Naive thymus-derived CD4-positive, alpha-beta T cell (primary cell): ENCODE data around the gene MAP3K7. TPM values are rescaled to one million over a fixed set of nuclear protein-coding genes. Genes with fewer than 3 reads are reported as not detected.
A peak's percentile ranks its signal among the peaks of the same experiment; 100 is the strongest.

Source experiments
- ATAC-seq: fragments of 150-1000 bp; cut with Tn5 transposase; 2 replicates; pipeline ENCODE4 v1.10.0; 2021; ENCODE audit warnings: mild to moderate bottlenecking, moderate library complexity
- CTCF ChIA-PET: fragments of 350-600 bp; sonication (Branson Sonifier 250); formaldehyde crosslinking; loops from one replicate; lab custom pipeline; 2021; ENCODE audit warnings: antibody characterized with exemption; lab: Charles Lee
- POLR2A ChIA-PET: fragments of 350-600 bp; sonication (Branson Sonifier 250); formaldehyde crosslinking; loops from one replicate; lab custom pipeline; 2021; ENCODE audit warnings: antibody characterized with exemption, inconsistent platforms; lab: Charles Lee
- DNase-seq, 9 donors: peaks; one replicate each; pipeline versions ENCODE4 v3.0.0 to v3.0.0-alpha.2; 2020 to 2022; ENCODE audit warnings: mixed read lengths in 1 of 9
- H3K27ac ChIP-seq: one replicate; pipeline ENCODE4 v1.7.0; 2013; ENCODE audit warnings: mild to moderate bottlenecking, low read depth, low read length, moderate library complexity
- H3K27me3 ChIP-seq, 2 donors: one replicate each; pipeline ENCODE4 v1.7.0; 2013; ENCODE audit warnings: low read length in 2 of 2, mild to moderate bottlenecking in 2 of 2, moderate library complexity in 2 of 2; ENCODE audit not compliant: control insufficient read depth in 2 of 2, insufficient read depth in 2 of 2
- H3K36me3 ChIP-seq, 3 experiments: 1 replicate in 2 of 3; 2 replicates in 1 of 3; pipeline ENCODE4 v1.7.0; 2013; ENCODE audit warnings: low read length in 3 of 3, mild to moderate bottlenecking in 3 of 3, moderate library complexity in 1 of 3; ENCODE audit not compliant: insufficient read depth in 3 of 3, control insufficient read depth in 2 of 3
- H3K4me1 ChIP-seq, 2 donors: one replicate each; pipeline ENCODE4 v1.7.0; 2013; ENCODE audit warnings: low read length in 2 of 2, mild to moderate bottlenecking in 2 of 2, moderate library complexity in 1 of 2; ENCODE audit not compliant: control insufficient read depth in 2 of 2, insufficient read depth in 2 of 2
- H3K4me3 ChIP-seq: 2 replicates; pipeline ENCODE4 v1.7.0; 2013; ENCODE audit warnings: mild to moderate bottlenecking, low read length
- H3K9me3 ChIP-seq, 3 experiments: 1 replicate in 2 of 3; 2 replicates in 1 of 3; pipeline ENCODE4 v1.7.0; 2013; ENCODE audit warnings: low read length in 3 of 3; ENCODE audit not compliant: control insufficient read depth in 2 of 3
- H3K27ac Mint-ChIP-seq, 9 donors: one replicate each; pipeline ENCODE4 v1.8.0; 2020 to 2022; ENCODE audit warnings: mixed read lengths in 9 of 9, mild to moderate bottlenecking in 8 of 9, moderate library complexity in 5 of 9, inconsistent platforms in 2 of 9
- H3K27me3 Mint-ChIP-seq, 5 donors: one replicate each; pipeline ENCODE4 v1.8.0; 2021 to 2022; ENCODE audit warnings: mixed read lengths in 5 of 5, mild to moderate bottlenecking in 1 of 5
- H3K36me3 Mint-ChIP-seq, 5 donors: one replicate each; pipeline ENCODE4 v1.8.0; 2020 to 2022; ENCODE audit warnings: mixed read lengths in 5 of 5, mild to moderate bottlenecking in 3 of 5, inconsistent platforms in 1 of 5
- H3K4me1 Mint-ChIP-seq, 7 donors: one replicate each; pipeline ENCODE4 v1.8.0; 2020 to 2022; ENCODE audit warnings: mixed read lengths in 7 of 7, mild to moderate bottlenecking in 3 of 7, inconsistent platforms in 1 of 7
- H3K4me3 Mint-ChIP-seq, 10 donors: one replicate each; pipeline ENCODE4 v1.8.0; 2020 to 2022; ENCODE audit warnings: mild to moderate bottlenecking in 10 of 10, mixed read lengths in 10 of 10, moderate library complexity in 6 of 10, inconsistent platforms in 2 of 10
- H3K9me3 Mint-ChIP-seq, 11 donors: one replicate each; pipeline ENCODE4 v1.8.0; 2020 to 2022; ENCODE audit warnings: mixed read lengths in 11 of 11, mild to moderate bottlenecking in 4 of 11, inconsistent platforms in 1 of 11, moderate library complexity in 1 of 11
- intact Hi-C, 2 donors: fragments of 100-400 bp; cut with micrococcal nuclease; formaldehyde crosslinking; loops; one replicate each; pipeline ENCODE4 v1.15.1; 2023
- polyA plus RNA-seq, 2 donors: library from polyadenylated mRNA; unstranded; fragments of 300-500 nt; fragmentation: Illumina TruSeq; gene quantifications; one replicate each; pipeline ENCODE4 v1.2.3, GENCODE V29; 2021
- total RNA-seq, 6 experiments: library from RNA in 5 of 6; stranded (reverse) in 5 of 6; gene quantifications; 1 replicate in 5 of 6; 2 replicates in 1 of 6; pipeline ENCODE4 v1.2.3 and lab custom pipeline; 2021 to 2026

The MAP3K7 gene
- total and polyA plus RNA-seq, 7 experiments from 2014 or later = 15.8 to 38.5 (median 25.4) TPM

GRCh38 chr6:90583179-90583835 lies 3.6 kb downstream of the MAP3K7 start:
- Histone ChIP-seq H3K27ac (no peak overlapping the region), H3K27me3 (no peaks in the 10 kb centered on the region), H3K4me1 (peaks cover 17 to 22% of the 10 kb centered on the region in 2 donors), H3K9me3 (no peaks in the 10 kb centered on the region), H3K36me3 (peaks cover 0 to 7% (median 0%) of the 10 kb centered on the region in 3 experiments), H3K4me3 (no peak overlapping the region)
- ChIA-PET CTCF (no interaction called here), POLR2A (interaction anchor here (0.6 to 1.3 kb wide), 2 partner anchors 9 to 12 kb away, joined by 3 to 5 read pairs; no protein-coding TSS in a partner anchor)
- Mint-ChIP-seq H3K27ac (peak overlapping the region in 3 of 9 donors; percentile 14 to 34 (median 26)), H3K9me3 (peaks cover 0 to 5% (median 0%) of the 10 kb centered on the region in 11 donors), H3K4me1 (peaks cover 30 to 77% (median 64%) of the 10 kb centered on the region in 7 donors), H3K27me3 (peaks cover 0 to 11% (median 0%) of the 10 kb centered on the region in 5 donors), H3K4me3 (peak overlapping the region in 5 of 10 donors; percentile 4 to 11 (median 6)), H3K36me3 (peaks cover 0 to 4% (median 0%) of the 10 kb centered on the region in 5 donors)
- intact Hi-C loops = loop anchor here in 1 of 2 donors (10.0 kb wide), 2 partner anchors 189 to 499 kb away; no protein-coding TSS in a partner anchor
- no peak for ATAC-seq
- DNase-seq = no peak

GRCh38 chr6:90581146-90581545 lies 5.7 kb downstream of the MAP3K7 start:
- Mint-ChIP-seq H3K9me3 (no peaks in the 10 kb centered on the region), H3K27me3 (no peaks in the 10 kb centered on the region), H3K36me3 (no peaks in the 10 kb centered on the region), H3K4me1 (peaks cover 30 to 66% (median 53%) of the 10 kb centered on the region in 7 donors), H3K4me3 (no peak overlapping the region), H3K27ac (no peak overlapping the region)
- Histone ChIP-seq H3K4me1 (peaks cover 17 to 22% of the 10 kb centered on the region in 2 donors), H3K27me3 (no peaks in the 10 kb centered on the region), H3K27ac (no peak overlapping the region), H3K9me3 (no peaks in the 10 kb centered on the region), H3K4me3 (no peak overlapping the region), H3K36me3 (no peaks in the 10 kb centered on the region)
- DNase-seq (no peak), ATAC-seq (no peak)
- CTCF ChIA-PET = no interaction called here
- intact Hi-C loops = loop anchor here in 1 of 2 donors (10.0 kb wide), 2 partner anchors 186 to 496 kb away; no protein-coding TSS in a partner anchor
- POLR2A ChIA-PET = no interaction called here

GRCh38 chr6:90578894-90579549 lies 7.8 kb downstream of the MAP3K7 start:
- H3K27me3 Mint-ChIP-seq = no peaks in the 10 kb centered on the region
- CTCF ChIA-PET = no interaction called here
- peaks cover 15 to 49% (median 42%) of the 10 kb centered on the region in 7 donors for H3K4me1 Mint-ChIP-seq
- POLR2A ChIA-PET = interaction anchor here (0.6 to 0.8 kb wide), 3 partner anchors 552 to 759 kb away, joined by 3 read pairs; no protein-coding TSS in a partner anchor
- H3K9me3 Mint-ChIP-seq = no peaks in the 10 kb centered on the region
- Histone ChIP-seq H3K9me3 (no peaks in the 10 kb centered on the region), H3K27me3 (no peaks in the 10 kb centered on the region), H3K4me1 (peaks cover 0 to 3% of the 10 kb centered on the region in 2 donors), H3K36me3 (no peaks in the 10 kb centered on the region), H3K4me3 (no peak overlapping the region), H3K27ac (no peak overlapping the region)
- intact Hi-C loops = no loop called here
- peak overlapping the region in 1 of 9 donors; percentile 14 for H3K27ac Mint-ChIP-seq
- no peak for DNase-seq
- no peak for ATAC-seq
- H3K36me3 Mint-ChIP-seq = no peaks in the 10 kb centered on the region
- no peak overlapping the region for H3K4me3 Mint-ChIP-seq

GRCh38 chr6:90575267-90575666 lies 11.6 kb downstream of the MAP3K7 start:
- Histone ChIP-seq H3K4me3 (no peak overlapping the region), H3K9me3 (no peaks in the 10 kb centered on the region), H3K27ac (no peak overlapping the region), H3K36me3 (peaks cover 0 to 5% (median 0%) of the 10 kb centered on the region in 3 experiments), H3K4me1 (no peaks in the 10 kb centered on the region), H3K27me3 (no peaks in the 10 kb centered on the region)
- intact Hi-C loops = no loop called here
- no peak for DNase-seq
- Mint-ChIP-seq H3K27ac (no peak overlapping the region), H3K4me3 (no peak overlapping the region), H3K4me1 (peaks cover 4 to 48% (median 29%) of the 10 kb centered on the region in 7 donors), H3K9me3 (no peaks in the 10 kb centered on the region), H3K36me3 (peaks cover 3 to 12% (median 8%) of the 10 kb centered on the region in 5 donors), H3K27me3 (no peaks in the 10 kb centered on the region)
- POLR2A ChIA-PET = no interaction called here
- no peak for ATAC-seq
- CTCF ChIA-PET = interaction anchor here (0.7 kb wide), 1 partner anchor 10 kb away, joined by 3 read pairs; no protein-coding TSS in a partner anchor

GRCh38 chr6:90574610-90575009 lies 12.3 kb downstream of the MAP3K7 start:
- CTCF ChIA-PET = interaction anchor here (0.5 to 0.7 kb wide), 2 partner anchors 9 to 486 kb away, joined by 3 read pairs; no protein-coding TSS in a partner anchor
- POLR2A ChIA-PET = interaction anchor here (0.6 to 0.8 kb wide), 2 partner anchors 53 to 614 kb away, joined by 3 read pairs; no protein-coding TSS in a partner anchor
- intact Hi-C loops = loop anchor here in 1 of 2 donors (5.0 kb wide), 1 partner anchor 632 kb away; no protein-coding TSS in a partner anchor

GRCh38 chr6:90573624-90574023 lies 13.2 kb downstream of the MAP3K7 start:
- no peaks in the 10 kb centered on the region for H3K9me3 ChIP-seq
- CTCF ChIA-PET = no interaction called here
- intact Hi-C loops = loop anchor here in 1 of 2 donors (5.0 kb wide), 1 partner anchor 631 kb away; no protein-coding TSS in a partner anchor

More at GRCh38 chr6:90574610-90575009, 12.3 kb downstream of the MAP3K7 start:
- Histone ChIP-seq H3K36me3 (peaks cover 0 to 8% (median 0%) of the 10 kb centered on the region in 3 experiments), H3K27me3 (no peaks in the 10 kb centered on the region), H3K27ac (no peak overlapping the region), H3K9me3 (no peaks in the 10 kb centered on the region), H3K4me1 (no peaks in the 10 kb centered on the region), H3K4me3 (no peak overlapping the region)
- no peak for DNase-seq
- Mint-ChIP-seq H3K27me3 (no peaks in the 10 kb centered on the region), H3K4me1 (peaks cover 8 to 49% (median 26%) of the 10 kb centered on the region in 7 donors), H3K4me3 (no peak overlapping the region), H3K27ac (peak overlapping the region in 2 of 9 donors; percentile 3 to 34), H3K36me3 (peaks cover 6 to 19% (median 15%) of the 10 kb centered on the region in 5 donors), H3K9me3 (no peaks in the 10 kb centered on the region)
- ATAC-seq = no peak

More at GRCh38 chr6:90573624-90574023, 13.2 kb downstream of the MAP3K7 start:
- Histone ChIP-seq H3K4me1 (no peaks in the 10 kb centered on the region), H3K27ac (no peak overlapping the region), H3K36me3 (peaks cover 0 to 17% (median 0%) of the 10 kb centered on the region in 3 experiments), H3K27me3 (no peaks in the 10 kb centered on the region), H3K4me3 (no peak overlapping the region)
- no peak overlapping the region for H3K4me3 Mint-ChIP-seq
- POLR2A ChIA-PET = no interaction called here
- H3K27ac Mint-ChIP-seq = no peak overlapping the region
- peaks cover 6 to 44% (median 21%) of the 10 kb centered on the region in 7 donors for H3K4me1 Mint-ChIP-seq
- H3K9me3 Mint-ChIP-seq = no peaks in the 10 kb centered on the region
- DNase-seq (no peak), ATAC-seq (no peak)
- no peaks in the 10 kb centered on the region for H3K27me3 Mint-ChIP-seq
- peaks cover 9 to 29% (median 18%) of the 10 kb centered on the region in 5 donors for H3K36me3 Mint-ChIP-seq
